H9 (cell line): ENCODE data around the gene EFCAB6. TPM values are rescaled to one million over a fixed set of nuclear protein-coding genes. Genes with fewer than 3 reads are reported as not detected.

Experiments
- DNase-seq: peaks from one replicate; pipeline ENCODE4 v3.0.0-alpha.2; 2017
- H2AFZ ChIP-seq: one replicate; pipeline ENCODE4 v1.6.1; 2013; ENCODE audit warnings: mild to moderate bottlenecking, low read length, control low read depth, moderate library complexity
- H2AK5ac ChIP-seq: 2 replicates; pipeline ENCODE4 v1.6.1; 2013; ENCODE audit warnings: low read length, control low read depth, mixed read lengths; ENCODE audit not compliant: insufficient read length
- H2BK120ac ChIP-seq: one replicate; pipeline ENCODE4 v1.6.1; 2013; ENCODE audit warnings: low read depth, mild to moderate bottlenecking, low read length, control low read depth, inconsistent platforms; ENCODE audit not compliant: poor library complexity, severe bottlenecking
- H2BK12ac ChIP-seq: 2 replicates; pipeline ENCODE4 v1.6.1; 2013; ENCODE audit warnings: low read length, control low read depth, mixed read lengths, low read depth; ENCODE audit not compliant: insufficient read length
- H2BK15ac ChIP-seq: 2 replicates; pipeline ENCODE4 v1.6.1; 2013; ENCODE audit warnings: low read depth, low read length, control low read depth
- H2BK20ac ChIP-seq: one replicate; pipeline ENCODE4 v1.6.1; 2013; ENCODE audit warnings: low read depth, mild to moderate bottlenecking, low read length, control low read depth, inconsistent platforms; ENCODE audit not compliant: poor library complexity, severe bottlenecking
- H2BK5ac ChIP-seq: 2 replicates; pipeline ENCODE4 v1.6.1; 2013; ENCODE audit warnings: low read length, control low read depth, mixed read lengths; ENCODE audit not compliant: insufficient read length
- H3K14ac ChIP-seq: 2 replicates; pipeline ENCODE4 v1.6.1; 2013; ENCODE audit warnings: low read length, control low read depth; ENCODE audit not compliant: insufficient read depth
- H3K18ac ChIP-seq: 2 replicates; pipeline ENCODE4 v1.6.1; 2013; ENCODE audit warnings: low read depth, mild to moderate bottlenecking, mixed read lengths, low read length, control low read depth; ENCODE audit not compliant: insufficient read length
- H3K23ac ChIP-seq: 2 replicates; pipeline ENCODE4 v1.6.1; 2013; ENCODE audit warnings: low read length, control low read depth, mixed read lengths, low read depth; ENCODE audit not compliant: insufficient read length
- H3K23me2 ChIP-seq: 2 replicates; pipeline ENCODE4 v1.6.1; 2013; ENCODE audit warnings: low read depth, mild to moderate bottlenecking, mixed read lengths, low read length, control low read depth; ENCODE audit not compliant: insufficient read length, poor library complexity, severe bottlenecking
- H3K27ac ChIP-seq: 2 replicates; pipeline ENCODE4 v1.5.1; 2013; ENCODE audit warnings: low read length, control low read depth, mixed read lengths, low read depth; ENCODE audit not compliant: insufficient read length
- H3K27me3 ChIP-seq: 2 replicates; pipeline ENCODE4 v1.6.1; 2013; ENCODE audit warnings: low read length, control low read depth, inconsistent platforms; ENCODE audit not compliant: insufficient read depth
- H3K4ac ChIP-seq: 2 replicates; pipeline ENCODE4 v1.6.1; 2013; ENCODE audit warnings: low read depth, mild to moderate bottlenecking, control low read depth, inconsistent platforms, low read length, moderate library complexity
- H3K4me1 ChIP-seq: 2 replicates; pipeline ENCODE4 v1.6.1; 2013; ENCODE audit warnings: low read length, control low read depth, inconsistent platforms; ENCODE audit not compliant: insufficient read depth
- H3K4me2 ChIP-seq: 2 replicates; pipeline ENCODE4 v1.6.1; 2013; ENCODE audit warnings: low read length, control low read depth, mixed read lengths; ENCODE audit not compliant: insufficient read length, insufficient read depth
- H3K56ac ChIP-seq: 2 replicates; pipeline ENCODE4 v1.6.1; 2013; ENCODE audit warnings: low read depth, mild to moderate bottlenecking, mixed read lengths, low read length, control low read depth; ENCODE audit not compliant: insufficient read length
- H3K79me1 ChIP-seq: 2 replicates; pipeline ENCODE4 v1.6.1; 2013; ENCODE audit warnings: low read depth, mild to moderate bottlenecking, moderate library complexity, low read length, control low read depth, inconsistent platforms; ENCODE audit not compliant: insufficient read depth, poor library complexity, severe bottlenecking
- H3K79me2 ChIP-seq: 2 replicates; pipeline ENCODE4 v1.6.1; 2013; ENCODE audit warnings: low read length, control low read depth, inconsistent platforms; ENCODE audit not compliant: insufficient read depth
- H3K9ac ChIP-seq: 2 replicates; pipeline ENCODE4 v1.6.1; 2013; ENCODE audit warnings: low read length, control low read depth, mixed read lengths; ENCODE audit not compliant: insufficient read length; ENCODE audit errors: extremely low read depth
- H3K9me3 ChIP-seq: one replicate; pipeline ENCODE4 v1.6.1; 2013; ENCODE audit warnings: low read depth, low read length, inconsistent platforms; ENCODE audit not compliant: control insufficient read depth
- H3T11ph ChIP-seq: one replicate; pipeline ENCODE4 v1.6.1; 2013; ENCODE audit warnings: mild to moderate bottlenecking, low read length, control low read depth, inconsistent platforms
- H4K20me1 ChIP-seq: one replicate; pipeline ENCODE4 v1.6.1; 2013; ENCODE audit not compliant: control insufficient read depth, insufficient read length, insufficient read depth
- H4K5ac ChIP-seq: 2 replicates; pipeline ENCODE4 v1.6.1; 2013; ENCODE audit warnings: low read depth, mild to moderate bottlenecking, mixed read lengths, low read length, control low read depth; ENCODE audit not compliant: insufficient read length
- H4K8ac ChIP-seq: replicated peaks from 2 replicates; pipeline ENCODE4 v1.6.1; 2013; ENCODE audit warnings: low read length, control low read depth, mixed read lengths, low read depth; ENCODE audit not compliant: insufficient read length
- H4K91ac ChIP-seq: 2 replicates; pipeline ENCODE4 v1.6.1; 2013; ENCODE audit warnings: low read depth, mild to moderate bottlenecking, moderate library complexity, mixed read lengths, low read length, control low read depth; ENCODE audit not compliant: insufficient read length
- H3K27ac Mint-ChIP-seq, 3 experiments: 2 replicates in 2 of 3; 3 replicates in 1 of 3; pipeline ENCODE4 v1.8.0; 2020 to 2021; ENCODE audit warnings: mixed read lengths in 3 of 3, mild to moderate bottlenecking in 1 of 3, moderate library complexity in 1 of 3
- H3K27me3 Mint-ChIP-seq: 2 replicates; pipeline ENCODE4 v1.8.0; 2021; ENCODE audit warnings: low read depth, mild to moderate bottlenecking, moderate library complexity, mixed read lengths
- H3K36me3 Mint-ChIP-seq, 3 experiments: 2 replicates in 2 of 3; 3 replicates in 1 of 3; pipeline ENCODE4 v1.8.0; 2020 to 2021; ENCODE audit warnings: low read depth in 3 of 3, mixed read lengths in 3 of 3; ENCODE audit not compliant: insufficient read depth in 1 of 3
- H3K4me1 Mint-ChIP-seq, 2 experiments: 2 replicates each; pipeline ENCODE4 v1.8.0; 2020; ENCODE audit warnings: mixed read lengths in 2 of 2
- H3K4me3 Mint-ChIP-seq, 2 experiments: 2 replicates in 1 of 2; 3 replicates in 1 of 2; pipeline ENCODE4 v1.8.0; 2020 to 2021; ENCODE audit warnings: mild to moderate bottlenecking in 2 of 2, mixed read lengths in 2 of 2, moderate library complexity in 1 of 2
- H3K9me3 Mint-ChIP-seq, 2 experiments: 2 replicates in 1 of 2; 3 replicates in 1 of 2; pipeline ENCODE4 v1.8.0; 2020; ENCODE audit warnings: mild to moderate bottlenecking in 2 of 2, mixed read lengths in 2 of 2, moderate library complexity in 1 of 2
- WGBS: extraction: QIAGEN DNeasy Blood & Tissue Kit; methylation state at CpG from one replicate; pipeline ENCODE4 v1.1.7; 2013; ENCODE audit warnings: missing lambda C conversion rate, low lambda C conversion rate, mixed read lengths; ENCODE audit not compliant: insufficient read length; ENCODE audit errors: extremely low coverage; 5-methylcytosine and 5-hydroxymethylcytosine counted together
- total RNA-seq: library from RNA; stranded (reverse); gene quantifications from 2 replicates; pipeline ENCODE4 v1.2.1, GENCODE V29; 2021
- TF ChIP-seq, protein P1 (sequence below): fragments of 200-600 bp; sonication (generic); conservative IDR thresholded peaks from 3 replicates; pipeline ENCODE4 v1.8.0; 2021; ENCODE audit warnings: antibody characterized with exemption, mild to moderate bottlenecking

Gene EFCAB6
- total RNA-seq, 1 experiment from 2014 or later: 0.31 TPM

GRCh38 chr22:43736651-43737050, 75.5 kb downstream of the EFCAB6 start:
- DNase-seq: no peak
- no peak overlapping the region for H2BK120ac ChIP-seq
- H3K9me3 Mint-ChIP-seq: no peaks in the 10 kb centered on the region
- H3K79me2 ChIP-seq: no peaks in the 10 kb centered on the region
- H3K56ac ChIP-seq: no peak overlapping the region
- no peaks in the 10 kb centered on the region for H3K36me3 Mint-ChIP-seq
- no peak overlapping the region for H4K8ac ChIP-seq
- no peaks in the 10 kb centered on the region; the same call in 1 of the 2 replicates for H3K4me1 ChIP-seq
- H2AK5ac ChIP-seq: no peak overlapping the region
- no peak overlapping the region for H2BK5ac ChIP-seq
- H2BK15ac ChIP-seq: no peak overlapping the region
- no peak overlapping the region for H2BK12ac ChIP-seq
- no peak overlapping the region for H3K4me2 ChIP-seq
- H3K14ac ChIP-seq: no peak overlapping the region
- H4K20me1 ChIP-seq: no peaks in the 10 kb centered on the region
- H3K27me3 ChIP-seq: no peaks in the 10 kb centered on the region
- no peaks in the 10 kb centered on the region for H3K27me3 Mint-ChIP-seq
- no peak overlapping the region for H3K4me3 Mint-ChIP-seq
- no peaks in the 10 kb centered on the region; a peak in 1 of 4 replicates for H3K4me1 Mint-ChIP-seq
- H2AFZ ChIP-seq: no peak overlapping the region
- no peaks in the 10 kb centered on the region for H3K9me3 ChIP-seq
- TF ChIP-seq, protein P1, sequence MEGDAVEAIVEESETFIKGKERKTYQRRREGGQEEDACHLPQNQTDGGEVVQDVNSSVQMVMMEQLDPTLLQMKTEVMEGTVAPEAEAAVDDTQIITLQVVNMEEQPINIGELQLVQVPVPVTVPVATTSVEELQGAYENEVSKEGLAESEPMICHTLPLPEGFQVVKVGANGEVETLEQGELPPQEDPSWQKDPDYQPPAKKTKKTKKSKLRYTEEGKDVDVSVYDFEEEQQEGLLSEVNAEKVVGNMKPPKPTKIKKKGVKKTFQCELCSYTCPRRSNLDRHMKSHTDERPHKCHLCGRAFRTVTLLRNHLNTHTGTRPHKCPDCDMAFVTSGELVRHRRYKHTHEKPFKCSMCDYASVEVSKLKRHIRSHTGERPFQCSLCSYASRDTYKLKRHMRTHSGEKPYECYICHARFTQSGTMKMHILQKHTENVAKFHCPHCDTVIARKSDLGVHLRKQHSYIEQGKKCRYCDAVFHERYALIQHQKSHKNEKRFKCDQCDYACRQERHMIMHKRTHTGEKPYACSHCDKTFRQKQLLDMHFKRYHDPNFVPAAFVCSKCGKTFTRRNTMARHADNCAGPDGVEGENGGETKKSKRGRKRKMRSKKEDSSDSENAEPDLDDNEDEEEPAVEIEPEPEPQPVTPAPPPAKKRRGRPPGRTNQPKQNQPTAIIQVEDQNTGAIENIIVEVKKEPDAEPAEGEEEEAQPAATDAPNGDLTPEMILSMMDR: no peak
- no peak overlapping the region for H2BK20ac ChIP-seq
- no peaks in the 10 kb centered on the region for H3K79me1 ChIP-seq
- H3K4ac ChIP-seq: no peak overlapping the region
- no peak overlapping the region for H3K9ac ChIP-seq
- no peak overlapping the region for H3T11ph ChIP-seq
- H3K27ac ChIP-seq: no peak overlapping the region
- no peak overlapping the region for H4K91ac ChIP-seq
- H3K23ac ChIP-seq: no peak overlapping the region
- H3K23me2 ChIP-seq: no peaks in the 10 kb centered on the region
- no CpG with 5 or more reads among the region's 7 CpGs for WGBS
- no peak overlapping the region for H3K27ac Mint-ChIP-seq
- H4K5ac ChIP-seq: no peak overlapping the region
- no peak overlapping the region for H3K18ac ChIP-seq
